OCI-LY3 (cell line): ENCODE measurements around the gene PRKCD.

ENCODE experiments used
- EZH2phosphoT487 ChIP-seq: fragments of 200-600 bp; shearing (Covaris generic); IDR thresholded peaks from 2 replicates; pipeline ENCODE4 v1.6.1; 2018; ENCODE audit warnings: antibody characterized with exemption, mixed run types, low read depth
- TF ChIP-seq, protein P1 (sequence below): fragments of 200-600, 300-600 bp; sonication (generic); IDR thresholded peaks from 2 replicates; pipeline ENCODE4 v1.5.1; 2014; ENCODE audit warnings: antibody characterized with exemption, low read length, low read depth

DNA sequence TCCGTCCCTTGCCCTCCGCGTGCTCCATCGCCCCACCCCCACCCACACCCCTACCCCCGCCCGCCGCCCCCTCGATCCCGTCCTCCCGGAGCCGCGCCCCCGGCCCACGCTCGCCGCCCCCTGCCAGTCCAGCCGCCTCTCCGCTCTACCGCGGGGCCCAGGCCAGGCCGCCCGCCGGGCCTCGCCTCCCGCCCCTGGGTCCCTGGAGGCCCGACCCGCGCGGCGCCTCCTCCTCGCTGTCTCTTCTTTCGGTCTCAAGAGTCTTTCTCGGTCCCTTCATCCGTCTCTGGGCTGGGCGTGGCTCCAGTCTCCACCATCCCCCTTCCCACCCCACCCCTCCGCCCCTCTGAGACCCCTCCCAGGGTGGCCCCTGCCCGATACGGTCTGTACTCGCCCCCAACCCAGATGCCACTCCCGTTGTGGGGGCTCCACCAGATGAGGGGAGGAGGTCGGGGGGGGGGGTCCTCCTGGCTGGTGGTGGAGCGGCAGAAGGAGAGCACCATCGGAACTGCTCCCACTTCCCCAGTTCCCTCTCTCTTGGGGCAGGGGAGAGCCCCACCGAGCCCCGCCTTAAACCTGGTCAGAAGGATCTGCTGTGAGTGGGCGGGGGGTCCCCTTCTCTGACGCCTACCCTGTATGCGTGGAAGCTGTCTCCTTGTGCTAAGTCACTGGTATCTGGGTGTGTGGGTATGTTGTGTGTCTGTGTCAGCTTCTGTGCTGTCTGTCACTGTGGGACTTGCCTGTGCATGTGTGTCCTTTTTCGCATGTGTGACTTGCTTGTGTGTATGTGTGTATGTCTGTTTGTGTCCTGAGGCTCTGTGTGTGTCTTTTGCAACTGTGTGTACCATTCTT is 1.0 kb downstream of the PRKCD start:
- TF ChIP-seq, protein P1, sequence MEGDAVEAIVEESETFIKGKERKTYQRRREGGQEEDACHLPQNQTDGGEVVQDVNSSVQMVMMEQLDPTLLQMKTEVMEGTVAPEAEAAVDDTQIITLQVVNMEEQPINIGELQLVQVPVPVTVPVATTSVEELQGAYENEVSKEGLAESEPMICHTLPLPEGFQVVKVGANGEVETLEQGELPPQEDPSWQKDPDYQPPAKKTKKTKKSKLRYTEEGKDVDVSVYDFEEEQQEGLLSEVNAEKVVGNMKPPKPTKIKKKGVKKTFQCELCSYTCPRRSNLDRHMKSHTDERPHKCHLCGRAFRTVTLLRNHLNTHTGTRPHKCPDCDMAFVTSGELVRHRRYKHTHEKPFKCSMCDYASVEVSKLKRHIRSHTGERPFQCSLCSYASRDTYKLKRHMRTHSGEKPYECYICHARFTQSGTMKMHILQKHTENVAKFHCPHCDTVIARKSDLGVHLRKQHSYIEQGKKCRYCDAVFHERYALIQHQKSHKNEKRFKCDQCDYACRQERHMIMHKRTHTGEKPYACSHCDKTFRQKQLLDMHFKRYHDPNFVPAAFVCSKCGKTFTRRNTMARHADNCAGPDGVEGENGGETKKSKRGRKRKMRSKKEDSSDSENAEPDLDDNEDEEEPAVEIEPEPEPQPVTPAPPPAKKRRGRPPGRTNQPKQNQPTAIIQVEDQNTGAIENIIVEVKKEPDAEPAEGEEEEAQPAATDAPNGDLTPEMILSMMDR, result no peak
- no peak for TF ChIP-seq EZH2phosphoT487
